LoVo (cell line): ENCODE data around the gene BNIP5.

ENCODE experiments used
- DNase-seq: peaks from one replicate; pipeline ENCODE4 v3.0.0-alpha.2; 2016; ENCODE audit warnings: low spot score

BNIP5 gene

DNA sequence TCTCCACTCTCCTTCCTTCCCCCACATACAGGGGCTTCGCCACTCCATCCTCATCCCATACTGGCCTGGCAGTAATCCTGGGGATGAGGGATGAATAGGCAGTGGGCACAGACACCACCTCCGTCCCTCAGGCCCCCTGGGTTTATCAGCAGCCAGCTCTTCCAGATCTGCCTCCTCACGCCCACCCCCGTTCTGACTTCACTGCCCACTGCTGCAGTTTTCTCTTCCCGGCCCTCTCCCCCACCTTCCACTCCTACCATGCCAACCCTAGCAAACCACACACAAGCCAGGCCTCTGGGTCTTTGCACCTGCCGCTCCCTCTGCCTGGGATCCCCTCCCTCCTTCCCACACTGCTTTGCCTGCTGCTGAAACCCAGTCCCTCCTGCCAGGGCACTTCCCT is 44.5 kb downstream of the BNIP5 start:
- no peak for DNase-seq

DNA sequence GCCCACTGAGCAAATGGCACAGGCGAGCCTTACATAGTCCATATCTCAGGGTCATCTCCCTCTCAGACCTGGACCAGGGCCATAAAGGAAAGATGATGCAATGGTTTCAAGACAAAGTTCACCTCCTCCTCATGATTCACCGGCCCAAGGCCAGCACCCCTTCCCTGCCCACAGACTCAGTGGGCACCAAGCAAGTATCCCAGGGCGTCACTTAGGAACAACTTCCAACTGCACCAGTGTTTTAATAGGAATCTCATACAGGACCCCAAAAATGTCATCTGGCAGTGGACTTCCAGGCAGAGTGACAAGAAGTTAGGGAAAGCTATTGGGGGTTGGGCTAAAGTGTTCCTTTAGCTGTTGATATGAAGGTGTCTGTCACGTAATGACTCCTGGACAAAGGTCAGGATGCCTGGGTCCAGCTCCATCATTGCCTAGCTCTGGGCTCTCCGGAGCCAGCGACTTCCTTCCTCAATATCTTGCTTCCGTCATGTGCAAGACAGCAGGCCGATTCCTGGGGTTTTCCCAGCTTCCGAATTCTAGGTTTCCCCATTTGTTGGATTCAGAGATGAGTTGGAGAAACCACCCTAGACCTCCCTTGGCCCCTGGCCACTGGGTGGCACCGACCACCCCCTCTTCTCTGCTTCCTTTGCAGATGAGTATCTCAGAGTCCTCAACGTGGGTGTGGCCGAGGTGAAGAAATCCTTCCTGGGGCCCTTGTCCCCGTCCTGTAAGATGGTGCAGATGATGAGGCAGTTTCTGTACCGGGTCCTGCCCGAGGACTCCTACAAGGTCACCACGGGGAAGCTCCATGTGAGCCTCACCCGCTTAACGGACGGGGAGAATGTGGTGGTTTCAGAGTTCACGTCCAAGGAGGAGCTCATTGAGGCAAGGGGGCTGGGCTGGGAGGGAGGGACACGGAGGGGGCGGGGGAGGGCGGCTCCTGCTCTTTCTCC is 45.7 kb downstream of the BNIP5 start:
- peak; percentile 73 for DNase-seq

DNA sequence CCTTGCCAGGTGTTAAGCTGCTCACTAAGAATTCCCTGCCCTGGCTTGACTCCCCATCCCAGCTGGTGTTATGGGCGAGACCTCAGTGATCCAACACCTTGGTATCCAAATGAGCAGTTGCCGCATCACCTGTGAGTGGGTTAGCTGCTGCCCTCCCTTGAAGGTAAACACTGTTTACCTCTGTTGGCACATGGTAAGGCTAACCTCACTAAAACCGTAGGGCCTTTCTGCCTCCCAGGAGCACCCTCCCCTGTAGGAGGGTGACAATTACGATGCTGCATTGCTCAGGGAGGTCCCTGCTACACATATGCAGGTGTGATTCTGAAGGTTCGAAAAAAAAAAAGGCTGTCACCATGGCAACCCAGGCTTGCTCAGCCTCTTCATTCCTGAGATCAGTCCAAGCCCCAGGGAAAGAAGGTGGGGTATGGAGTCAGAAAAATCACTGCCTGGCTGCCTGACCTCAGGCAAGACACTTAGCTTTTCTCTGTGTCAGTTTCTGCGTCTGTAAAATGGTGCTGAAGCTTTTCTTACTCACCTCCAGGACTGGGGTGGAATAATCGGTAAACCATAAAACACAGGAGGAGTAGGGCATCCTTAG is 47.3 kb downstream of the BNIP5 start:
- no peak for DNase-seq

DNA sequence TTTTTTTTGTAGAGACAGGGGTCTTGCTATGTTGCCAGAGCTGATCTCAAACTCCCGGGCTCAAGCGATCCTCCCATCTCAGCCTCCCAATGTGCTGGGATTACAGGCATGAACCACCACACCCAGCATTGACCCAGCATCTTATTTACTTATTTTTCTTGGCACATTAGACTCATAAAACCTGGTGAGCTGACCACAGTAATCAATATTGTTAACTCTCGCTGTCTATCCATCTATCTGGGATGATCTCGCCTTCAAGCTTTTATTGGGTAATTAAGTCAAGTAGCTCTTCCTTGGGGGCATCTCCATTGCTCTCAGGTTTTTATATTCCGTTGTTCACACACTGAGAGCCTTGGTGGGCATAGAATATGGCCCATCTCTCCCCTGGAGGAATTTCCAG is 49.8 kb downstream of the BNIP5 start:
- no peak for DNase-seq

DNA sequence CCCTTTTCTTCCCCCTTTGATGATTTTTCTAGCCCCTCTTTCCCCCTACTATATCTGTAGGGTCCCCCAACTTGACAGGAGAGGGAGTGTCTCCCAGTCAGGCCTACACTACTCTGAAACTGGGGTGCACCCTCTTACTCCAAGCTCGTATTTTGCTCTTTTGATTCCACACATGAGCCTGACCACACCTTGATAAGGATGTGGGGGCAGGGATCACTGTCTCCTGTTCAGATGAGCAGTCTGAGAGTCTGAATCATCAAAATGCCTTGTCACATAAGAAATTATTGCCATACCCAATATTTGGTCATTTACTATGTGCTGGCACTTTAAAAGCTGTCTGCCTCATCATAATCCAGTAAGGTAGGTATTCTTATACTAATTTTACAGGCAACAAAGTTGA is 50.9 kb downstream of the BNIP5 start:
- DNase-seq = no peak

DNA sequence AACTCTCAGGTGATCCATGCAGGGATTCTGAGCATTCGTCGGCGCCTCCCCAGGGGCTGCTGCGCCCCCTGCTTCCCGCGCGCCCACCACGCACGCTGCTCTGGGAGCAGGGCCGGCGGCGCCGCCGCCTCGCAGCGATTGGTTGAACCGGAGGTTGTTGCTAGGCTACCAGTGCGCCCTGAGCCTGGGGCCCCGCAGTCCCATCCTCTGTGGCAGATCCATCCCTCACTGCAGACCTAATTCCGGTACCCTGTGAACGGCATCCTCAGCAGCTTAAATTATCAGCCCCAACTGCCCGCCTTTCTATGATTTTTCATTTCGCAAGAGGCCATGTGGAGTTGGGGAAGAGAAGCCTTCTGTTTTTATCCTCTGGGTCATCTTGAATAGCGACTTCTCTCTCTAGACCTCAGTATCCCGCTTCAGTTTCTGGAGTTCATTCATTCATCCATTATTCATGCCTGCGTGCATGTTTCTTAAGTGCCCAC is 51.5 kb downstream of the BNIP5 start:
- no peak for DNase-seq

DNA sequence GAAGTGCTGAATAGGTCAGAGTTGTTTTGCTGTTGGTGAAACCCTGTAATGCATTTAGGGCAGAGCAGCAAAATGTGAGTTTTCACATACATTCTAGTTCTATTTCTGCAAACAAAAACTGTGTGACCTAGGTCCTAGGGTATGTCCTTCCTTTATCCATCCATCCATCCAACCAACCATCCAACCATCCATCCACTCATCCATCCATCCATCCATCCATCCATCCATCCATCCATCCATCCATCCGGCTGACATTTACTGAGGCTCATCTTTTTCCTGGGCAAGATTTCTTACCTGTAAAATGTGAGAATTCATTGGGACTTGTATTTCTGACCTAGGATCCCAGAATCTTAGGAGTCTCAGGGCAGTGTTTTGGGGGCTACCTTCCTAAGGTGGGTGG is 52.3 kb downstream of the BNIP5 start:
- no peak for DNase-seq

DNA sequence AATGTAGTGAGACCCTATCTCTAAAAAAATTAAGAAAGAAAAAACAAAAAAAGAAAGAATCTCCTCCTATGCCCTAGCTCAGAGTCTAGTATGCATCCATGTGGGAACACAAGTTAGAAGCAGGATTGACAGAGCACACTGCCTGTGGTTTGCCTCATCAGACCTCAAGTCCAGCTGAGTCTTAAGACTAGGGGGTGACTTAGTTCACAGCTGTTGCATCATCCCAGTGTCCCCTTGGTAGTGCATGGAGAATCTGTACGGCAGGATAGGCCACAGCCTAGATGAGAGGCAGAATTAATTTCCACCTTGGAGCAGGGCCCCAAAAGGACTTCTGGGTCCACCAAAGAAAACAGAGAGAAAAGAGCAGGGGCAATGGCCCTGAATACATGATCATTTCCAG is 53.1 kb downstream of the BNIP5 start:
- DNase-seq = no peak

DNA sequence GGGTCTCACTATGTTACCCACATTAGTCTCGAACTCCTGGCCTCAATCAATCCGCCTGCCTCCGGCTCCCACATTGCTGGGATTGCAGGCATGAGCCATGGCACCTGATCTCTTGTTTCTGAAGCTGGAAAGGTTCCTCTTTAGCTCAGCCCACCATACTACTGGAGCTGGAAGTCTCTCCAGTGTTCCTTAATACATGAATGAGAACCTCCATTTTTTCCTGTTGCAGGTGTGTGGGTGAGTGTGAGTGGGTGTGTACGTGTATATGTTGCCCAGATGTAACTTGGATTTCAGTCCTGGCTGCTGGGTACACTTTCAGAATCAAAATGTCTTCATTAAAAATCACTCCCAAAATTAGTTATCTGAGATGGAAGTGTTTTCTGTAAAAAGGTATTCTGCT is 55.7 kb downstream of the BNIP5 start:
- no peak for DNase-seq

DNA sequence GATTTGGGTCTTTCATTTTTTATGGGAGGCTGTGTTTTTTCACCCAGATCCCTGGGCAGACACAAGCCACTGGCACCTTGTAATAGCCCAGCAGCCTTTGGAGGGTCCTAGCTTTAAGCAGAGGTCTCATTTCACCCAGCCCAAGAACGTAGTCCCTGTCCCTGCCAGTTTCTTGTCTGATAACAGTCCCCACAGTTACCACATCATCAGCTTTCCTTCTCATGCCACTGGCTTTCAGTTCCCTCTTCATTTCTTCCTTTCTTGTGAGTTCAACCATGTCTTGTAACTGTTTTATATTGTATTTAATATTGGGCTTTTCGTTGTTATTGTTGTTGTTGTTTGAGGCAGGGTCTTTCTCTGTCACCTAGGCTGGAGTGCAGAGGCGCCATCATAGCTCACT is 56.2 kb downstream of the BNIP5 start:
- no peak for DNase-seq

DNA sequence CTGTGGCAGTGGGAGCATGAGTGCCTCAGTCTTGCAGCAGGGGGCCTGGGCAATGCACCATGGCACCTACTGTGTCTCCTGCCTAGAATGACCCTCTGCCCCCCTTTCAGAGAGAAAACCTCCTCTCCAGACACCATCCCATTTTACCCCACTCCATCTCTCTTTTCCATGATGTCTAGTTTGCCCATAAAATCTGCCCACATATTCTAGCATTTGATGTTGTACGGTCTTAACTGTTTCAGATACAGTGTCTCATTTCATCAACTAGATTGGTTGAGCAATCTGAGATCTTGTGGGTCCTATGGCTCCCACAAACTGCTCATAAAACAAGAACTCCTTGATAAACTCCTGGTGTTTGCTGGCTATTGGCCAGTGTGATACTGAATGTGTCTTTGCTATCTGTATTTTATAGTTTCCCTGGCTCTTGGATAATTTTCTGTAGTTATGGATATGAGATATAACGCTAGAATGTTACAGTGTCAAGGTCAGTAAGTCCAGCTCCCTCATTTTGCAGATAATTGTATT is 58.7 kb downstream of the BNIP5 start:
- DNase-seq = no peak

DNA sequence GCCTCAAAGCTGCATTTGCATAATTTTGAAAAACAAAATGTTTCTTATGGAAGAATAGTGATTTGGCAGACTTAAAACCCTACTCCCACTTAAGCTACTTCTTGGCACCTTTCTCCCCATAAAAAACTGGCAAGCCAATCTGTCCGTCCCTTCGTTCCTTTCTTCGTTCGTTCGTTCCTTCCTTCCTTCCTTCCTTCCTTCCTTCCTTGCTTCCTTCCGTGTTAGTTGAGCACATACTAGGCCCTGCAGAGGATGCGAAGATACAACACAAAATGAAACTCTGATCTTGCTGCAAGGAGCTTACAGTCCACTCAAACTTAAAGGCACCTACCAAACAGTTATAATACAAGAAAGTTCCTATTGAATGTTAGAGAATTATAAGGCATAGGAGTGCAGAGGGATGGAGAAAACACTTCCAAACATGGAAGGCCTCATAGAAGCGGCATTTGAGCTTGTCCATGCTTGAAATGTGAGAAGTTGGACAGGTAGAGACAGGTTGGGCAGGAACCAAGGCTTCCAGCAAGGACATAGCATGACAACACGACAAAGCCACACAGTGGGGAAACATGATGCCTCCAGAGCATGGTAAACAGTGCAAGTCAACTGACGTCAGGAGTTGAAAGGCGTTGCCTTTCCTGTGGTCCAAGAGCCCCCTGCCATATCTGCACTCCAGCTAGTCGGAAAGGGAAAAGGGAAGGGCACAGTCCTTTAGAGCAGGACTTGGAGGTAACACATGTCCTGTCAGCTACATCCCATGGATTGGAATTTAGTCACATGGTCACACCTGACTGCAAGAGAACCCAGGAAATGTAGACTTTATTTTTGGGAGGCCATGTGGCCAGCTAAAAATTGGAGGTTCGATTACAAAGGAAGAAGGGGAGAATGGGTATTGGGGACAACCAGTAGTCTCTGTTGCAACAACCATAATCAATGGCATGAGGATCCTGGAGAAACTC is 59.8 kb downstream of the BNIP5 start:
- DNase-seq = no peak

DNA sequence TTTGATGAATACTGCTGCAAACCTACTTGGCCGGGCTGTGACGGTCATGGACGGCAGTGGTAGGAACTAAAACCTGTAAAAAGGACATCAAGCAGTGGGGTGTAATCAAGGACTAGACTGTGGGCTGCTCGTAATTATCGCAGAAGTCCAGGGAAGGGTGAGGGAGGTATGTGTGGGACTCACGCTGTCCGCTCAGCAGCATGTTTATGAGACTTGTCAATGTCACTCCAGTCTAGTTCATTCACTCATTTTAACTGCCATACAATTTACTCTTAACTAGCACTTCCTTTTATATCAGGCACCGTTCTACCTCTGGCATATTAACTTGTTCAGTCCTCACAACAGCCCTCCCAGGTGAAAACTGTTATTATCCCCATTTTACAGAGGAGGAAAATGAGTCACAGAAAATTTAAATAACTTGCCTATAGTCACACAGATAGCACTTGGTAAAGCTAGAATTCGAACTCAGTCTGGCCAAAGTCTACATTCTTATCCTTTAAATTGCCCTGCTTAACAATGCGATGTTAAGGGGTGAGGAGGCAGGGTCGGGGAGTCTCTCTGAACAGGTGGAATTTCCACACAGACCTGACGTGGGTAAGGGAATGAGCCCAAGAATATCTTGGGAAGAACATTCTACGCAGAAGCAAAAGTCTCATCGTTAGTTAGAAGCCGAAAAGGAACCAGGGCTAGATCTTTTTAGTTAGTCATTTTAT is 62.7 kb downstream of the BNIP5 start:
- no peak for DNase-seq

DNA sequence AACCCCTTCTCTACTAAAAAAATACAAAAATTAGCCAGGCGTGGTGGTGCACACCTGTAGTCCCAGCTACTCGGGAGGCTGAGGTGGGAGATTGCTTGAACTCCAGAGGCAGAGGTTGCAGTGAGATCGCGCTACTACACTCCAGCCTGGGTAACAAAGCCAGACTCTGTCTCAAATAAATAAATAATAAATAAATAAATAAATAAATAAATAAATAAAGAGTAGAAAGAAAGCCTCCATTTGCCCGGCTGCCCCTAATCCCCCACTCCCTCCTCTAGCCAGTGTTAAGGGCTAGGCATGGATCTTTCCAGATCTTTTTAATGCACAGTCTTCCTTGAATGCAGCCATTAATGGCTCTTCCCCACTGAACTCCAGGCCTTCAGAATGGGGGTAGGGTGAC is 63.6 kb downstream of the BNIP5 start:
- DNase-seq = no peak

DNA sequence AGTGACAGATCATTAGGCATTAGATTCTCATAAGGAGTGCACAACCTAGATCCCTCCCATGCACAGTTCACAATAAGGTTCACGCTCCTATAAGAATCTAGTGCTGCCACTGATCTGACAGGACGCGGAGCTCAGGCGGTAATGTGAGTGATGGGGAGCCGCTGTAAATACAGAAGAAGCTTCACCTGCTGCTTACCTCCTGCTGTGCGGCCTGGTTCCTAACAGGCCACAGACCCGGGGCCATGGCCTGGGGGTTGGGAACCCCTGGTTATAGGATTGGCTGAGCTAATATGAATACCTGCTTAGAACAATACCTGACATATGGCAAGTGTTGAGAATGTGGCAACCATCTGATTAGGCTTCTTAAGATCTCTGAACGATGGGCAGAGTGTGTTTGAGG is 64.5 kb downstream of the BNIP5 start:
- DNase-seq = no peak

DNA sequence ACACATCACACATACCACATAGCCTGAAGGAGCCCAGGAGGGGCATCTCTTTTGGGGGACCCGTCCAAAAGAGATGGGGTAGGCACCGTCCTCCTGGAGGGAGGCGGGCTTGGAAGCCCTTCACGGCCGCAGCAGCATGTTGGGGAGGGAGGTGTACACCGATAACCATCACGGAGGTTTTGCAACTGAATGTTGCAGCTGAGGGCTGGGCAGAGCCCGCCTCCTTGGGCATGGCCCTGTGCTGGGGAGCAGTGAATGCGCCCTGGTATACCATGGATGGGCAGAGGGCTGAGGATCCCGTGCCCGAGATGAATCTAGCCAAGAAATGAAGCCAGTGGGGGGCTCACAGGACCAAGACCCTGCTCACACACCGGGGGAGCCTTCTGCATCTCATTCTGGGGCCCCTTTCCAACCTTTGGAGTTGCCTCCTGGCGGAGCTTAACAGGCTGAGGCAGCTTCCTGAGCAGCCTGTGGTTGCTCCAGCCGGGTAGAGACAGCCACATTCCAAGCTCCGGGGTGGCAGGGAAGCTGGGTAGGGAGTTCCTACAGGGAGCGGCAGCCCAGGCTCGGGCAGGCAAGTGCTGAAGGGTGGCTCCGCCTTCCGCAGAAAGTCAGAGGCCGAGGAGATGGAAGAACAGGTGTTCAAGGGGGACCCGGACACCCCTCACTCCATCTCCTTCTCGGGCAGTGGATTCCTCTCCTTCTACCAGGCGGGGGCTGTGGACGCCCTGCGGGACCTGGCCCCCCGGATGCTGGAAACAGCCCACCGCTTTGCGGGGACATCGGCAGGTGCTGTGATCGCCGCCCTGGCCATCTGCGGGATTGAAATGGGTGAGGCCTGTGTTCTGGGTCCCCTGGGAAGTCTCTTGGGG is 66.6 kb downstream of the BNIP5 start, which contains the start of gene PNPLA1:
Gene PNPLA1, plus strand, starts transcription at position 227 of the 872 bp plus-strand sequence. Its CDS starts 400 bp downstream, at position 627.
- DNase-seq = no peak

DNA sequence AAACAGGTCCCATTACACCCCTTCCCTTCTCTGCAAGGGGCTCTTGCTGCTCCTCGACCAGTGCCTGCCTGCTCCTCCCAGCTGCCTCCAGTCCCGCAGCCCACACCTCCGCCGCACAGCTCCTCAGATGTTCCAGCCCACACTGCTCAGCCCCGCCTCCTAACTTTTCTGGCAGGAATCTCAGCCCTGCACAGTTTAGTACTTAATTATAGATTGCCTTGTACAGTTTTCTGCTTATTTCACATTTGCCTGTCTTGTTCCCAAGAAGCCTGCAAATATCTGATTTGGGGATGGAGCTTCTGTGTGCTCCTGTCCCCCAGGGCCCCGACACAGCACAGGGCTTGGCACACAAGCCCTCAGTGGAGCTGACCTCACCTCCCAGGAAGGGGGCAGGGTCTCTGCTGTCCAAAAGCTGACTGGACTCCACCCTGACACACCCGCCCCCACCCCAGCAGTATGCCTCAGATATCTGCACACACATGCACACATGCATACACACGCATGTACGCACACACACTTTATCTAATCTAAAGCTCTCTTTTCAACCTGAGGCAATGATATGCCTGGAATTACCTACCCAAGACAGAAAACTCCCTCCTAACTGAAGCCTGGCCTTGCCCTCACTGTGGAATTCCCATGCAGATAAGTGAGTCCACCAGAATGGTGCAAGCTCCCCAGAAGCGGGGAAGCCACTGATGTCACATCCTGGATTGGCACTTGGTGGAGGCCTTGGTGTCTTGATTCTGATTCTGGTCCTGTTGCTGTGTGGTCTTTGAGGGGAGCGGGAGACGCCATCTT is 68.0 kb downstream of the BNIP5 start:
- DNase-seq = no peak

DNA sequence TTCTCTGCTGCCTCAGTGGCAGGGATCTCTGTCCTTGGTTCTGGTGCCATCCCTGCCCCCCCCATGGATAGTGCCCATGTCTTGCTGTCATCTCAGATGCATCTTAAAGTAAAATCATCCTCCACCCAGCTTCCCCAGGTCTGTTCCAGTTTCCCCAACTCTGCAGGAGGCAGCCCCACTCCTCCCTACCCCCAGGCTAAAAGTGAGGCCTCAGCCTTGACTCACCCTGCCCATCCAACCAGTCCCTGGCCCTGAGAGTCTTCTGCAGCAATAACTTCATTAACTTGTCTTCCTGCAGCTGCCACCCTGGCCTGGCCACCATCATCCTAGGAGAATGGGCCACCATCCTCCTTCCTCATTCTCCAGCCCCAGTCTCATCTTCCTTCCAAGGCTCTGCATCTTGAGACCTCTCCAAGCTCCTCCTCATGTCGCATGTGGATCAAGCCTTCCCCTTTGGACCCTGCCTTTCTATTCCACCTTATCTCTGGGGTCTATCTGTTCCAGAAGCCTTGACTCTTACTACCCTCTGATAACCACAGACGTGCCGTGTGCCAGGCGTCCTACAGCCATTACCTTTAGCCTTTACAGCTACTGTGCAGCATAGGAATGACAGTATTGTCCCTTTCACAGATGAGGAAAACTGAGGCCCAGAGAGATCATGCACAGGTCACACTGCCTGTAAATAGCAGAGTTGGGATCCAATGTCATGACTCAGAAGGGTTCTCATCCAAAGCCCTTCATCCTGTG is 68.8 kb downstream of the BNIP5 start:
- DNase-seq = no peak
